Measurements from ENCODE around the gene LGALS7B. TPM values are rescaled to one million over a fixed set of nuclear protein-coding genes. Genes with fewer than 3 reads are reported as not detected.

LGALS7B gene
- total RNA-seq, result not detected
- not detected for polyA plus RNA-seq

- Mint-ChIP-seq H3K9me3 (no peaks in the 10 kb centered on the region), H3K36me3 (no peaks in the 10 kb centered on the region), H3K27me3 (peaks cover 4% of the 10 kb centered on the region), H3K27ac (peak within 1 kb of the TSS in 1 of 3 donors; percentile 83), H3K4me1 (peaks cover 0 to 5% (median 4%) of the 10 kb centered on the region in 4 donors), H3K4me3 (no peak within 1 kb of the TSS)
- no peak within 1 kb of the TSS for H3K4me3 ChIP-seq (ENCODE audit: low read depth, low read length)
- H3K36me3 ChIP-seq (ENCODE audit: control insufficient read depth, insufficient read depth, low read length), result no peaks in the 10 kb centered on the region
- no peak within 1 kb of the TSS for H3K27ac ChIP-seq (ENCODE audit: insufficient read depth, low read length, poor library complexity, severe bottlenecking)
- ATAC-seq (ENCODE audit: low read depth in 2 of 2) (no peak), DNase-seq (no peak)
- peaks cover 8% of the 10 kb centered on the region for H3K4me1 ChIP-seq (ENCODE audit: control insufficient read depth, insufficient read depth, low read length, poor library complexity, severe bottlenecking)
- no peaks in the 10 kb centered on the region for H3K9me3 ChIP-seq (ENCODE audit: control insufficient read depth in 2 of 2, low read length in 2 of 2)
- no peaks in the 10 kb centered on the region for H3K27me3 ChIP-seq (ENCODE audit: control insufficient read depth, insufficient read depth, low read length)
Measured at GRCh38 chr19:38788478-38789243, at the start of gene LGALS7B. LGALS7B (plus strand) TSS chr19:38789200; CDS start chr19:38789227, 27 bp downstream.

GRCh38 chr19:38739440-38740256 lies 49.4 kb upstream of the LGALS7B start:
- Histone ChIP-seq H3K4me3 (ENCODE audit: low read depth, low read length) (no peak overlapping the region), H3K4me1 (ENCODE audit: control insufficient read depth, insufficient read depth, low read length, poor library complexity, severe bottlenecking) (peaks cover 34% of the 10 kb centered on the region), H3K27ac (ENCODE audit: insufficient read depth, low read length, poor library complexity, severe bottlenecking) (no peak overlapping the region), H3K36me3 (ENCODE audit: control insufficient read depth, insufficient read depth, low read length) (no peaks in the 10 kb centered on the region), H3K27me3 (ENCODE audit: control insufficient read depth, insufficient read depth, low read length) (no peaks in the 10 kb centered on the region), H3K9me3 (ENCODE audit: control insufficient read depth in 2 of 2, low read length in 2 of 2) (no peaks in the 10 kb centered on the region)
- ATAC-seq (ENCODE audit: low read depth in 2 of 2) (no peak), DNase-seq (peak in 1 of 3 donors; percentile 55)
- no peaks in the 10 kb centered on the region for H3K27me3 Mint-ChIP-seq
- peak overlapping the region in 1 of 3 donors; percentile 32 for H3K27ac Mint-ChIP-seq
- peak overlapping the region in 3 of 4 donors; percentile 35 to 86 (median 46) for H3K4me3 Mint-ChIP-seq
- peaks cover 0 to 35% (median 13%) of the 10 kb centered on the region in 4 donors for H3K4me1 Mint-ChIP-seq
- no peaks in the 10 kb centered on the region for H3K36me3 Mint-ChIP-seq
- peaks cover 0 to 3% (median 0%) of the 10 kb centered on the region in 7 donors for H3K9me3 Mint-ChIP-seq

GRCh38 chr19:38740257-38740592 lies 48.8 kb upstream of the LGALS7B start:
- Histone ChIP-seq H3K27me3 (ENCODE audit: control insufficient read depth, insufficient read depth, low read length) (no peaks in the 10 kb centered on the region), H3K9me3 (ENCODE audit: control insufficient read depth in 2 of 2, low read length in 2 of 2) (no peaks in the 10 kb centered on the region), H3K4me3 (ENCODE audit: low read depth, low read length) (no peak overlapping the region), H3K27ac (ENCODE audit: insufficient read depth, low read length, poor library complexity, severe bottlenecking) (no peak overlapping the region), H3K4me1 (ENCODE audit: control insufficient read depth, insufficient read depth, low read length, poor library complexity, severe bottlenecking) (peaks cover 28% of the 10 kb centered on the region), H3K36me3 (ENCODE audit: control insufficient read depth, insufficient read depth, low read length) (no peaks in the 10 kb centered on the region)
- Mint-ChIP-seq H3K27me3 (no peaks in the 10 kb centered on the region), H3K4me1 (peaks cover 0 to 31% (median 9%) of the 10 kb centered on the region in 4 donors), H3K4me3 (peak overlapping the region in 2 of 4 donors; percentile 27 to 35), H3K36me3 (no peaks in the 10 kb centered on the region), H3K9me3 (peaks cover 0 to 3% (median 0%) of the 10 kb centered on the region in 7 donors), H3K27ac (no peak overlapping the region)
- DNase-seq, result no peak
- ATAC-seq (ENCODE audit: low read depth in 2 of 2), result no peak

- no peak for DNase-seq
- Histone ChIP-seq H3K36me3 (ENCODE audit: control insufficient read depth, insufficient read depth, low read length) (no peaks in the 10 kb centered on the region), H3K4me3 (ENCODE audit: low read depth, low read length) (no peak overlapping the region), H3K9me3 (ENCODE audit: control insufficient read depth in 2 of 2, low read length in 2 of 2) (no peaks in the 10 kb centered on the region), H3K27me3 (ENCODE audit: control insufficient read depth, insufficient read depth, low read length) (no peaks in the 10 kb centered on the region), H3K4me1 (ENCODE audit: control insufficient read depth, insufficient read depth, low read length, poor library complexity, severe bottlenecking) (peaks cover 26% of the 10 kb centered on the region), H3K27ac (ENCODE audit: insufficient read depth, low read length, poor library complexity, severe bottlenecking) (no peak overlapping the region)
- Mint-ChIP-seq H3K36me3 (no peaks in the 10 kb centered on the region), H3K27me3 (no peaks in the 10 kb centered on the region), H3K4me3 (peak overlapping the region in 1 of 4 donors; percentile 47), H3K9me3 (peaks cover 0 to 3% (median 0%) of the 10 kb centered on the region in 7 donors), H3K4me1 (peaks cover 0 to 29% (median 9%) of the 10 kb centered on the region in 4 donors), H3K27ac (no peak overlapping the region)
- no peak for ATAC-seq (ENCODE audit: low read depth in 2 of 2)
Measured at GRCh38 chr19:38740932-38741331, 48.1 kb upstream of the LGALS7B start.

- no peaks in the 10 kb centered on the region for H3K27me3 ChIP-seq (ENCODE audit: control insufficient read depth, insufficient read depth, low read length)
- peaks cover 19% of the 10 kb centered on the region for H3K4me1 ChIP-seq (ENCODE audit: control insufficient read depth, insufficient read depth, low read length, poor library complexity, severe bottlenecking)
- H3K36me3 Mint-ChIP-seq, result no peaks in the 10 kb centered on the region
- peaks cover 0 to 25% (median 8%) of the 10 kb centered on the region in 4 donors for H3K4me1 Mint-ChIP-seq
- no peak overlapping the region for H3K27ac Mint-ChIP-seq
- H3K4me3 ChIP-seq (ENCODE audit: low read depth, low read length), result no peak overlapping the region
- no peaks in the 10 kb centered on the region for H3K9me3 ChIP-seq (ENCODE audit: control insufficient read depth in 2 of 2, low read length in 2 of 2)
- H3K27me3 Mint-ChIP-seq, result no peaks in the 10 kb centered on the region
- no peak overlapping the region for H3K27ac ChIP-seq (ENCODE audit: insufficient read depth, low read length, poor library complexity, severe bottlenecking)
- no peaks in the 10 kb centered on the region for H3K36me3 ChIP-seq (ENCODE audit: control insufficient read depth, insufficient read depth, low read length)
- DNase-seq, result no peak
- H3K9me3 Mint-ChIP-seq, result peaks cover 0 to 2% (median 0%) of the 10 kb centered on the region in 7 donors
- ATAC-seq (ENCODE audit: low read depth in 2 of 2), result no peak
- no peak overlapping the region for H3K4me3 Mint-ChIP-seq
Measured at GRCh38 chr19:38741670-38742069, 47.3 kb upstream of the LGALS7B start.

- Mint-ChIP-seq H3K4me1 (peaks cover 0 to 25% (median 8%) of the 10 kb centered on the region in 4 donors), H3K27ac (no peak overlapping the region)
- peaks cover 13% of the 10 kb centered on the region for H3K4me1 ChIP-seq (ENCODE audit: control insufficient read depth, insufficient read depth, low read length, poor library complexity, severe bottlenecking)
Measured at GRCh38 chr19:38742296-38742695, 46.7 kb upstream of the LGALS7B start.

GRCh38 chr19:38742906-38743305 lies 46.1 kb upstream of the LGALS7B start:
- Mint-ChIP-seq H3K4me1 (peaks cover 0 to 20% (median 4%) of the 10 kb centered on the region in 4 donors), H3K27me3 (no peaks in the 10 kb centered on the region), H3K36me3 (no peaks in the 10 kb centered on the region), H3K9me3 (peaks cover 0 to 2% (median 0%) of the 10 kb centered on the region in 7 donors), H3K4me3 (no peak overlapping the region), H3K27ac (no peak overlapping the region)
- no peak for DNase-seq
- ATAC-seq (ENCODE audit: low read depth in 2 of 2), result no peak
- H3K4me3 ChIP-seq (ENCODE audit: low read depth, low read length), result no peak overlapping the region
- H3K36me3 ChIP-seq (ENCODE audit: control insufficient read depth, insufficient read depth, low read length), result no peaks in the 10 kb centered on the region
- no peaks in the 10 kb centered on the region for H3K9me3 ChIP-seq (ENCODE audit: control insufficient read depth in 2 of 2, low read length in 2 of 2)
- peaks cover 10% of the 10 kb centered on the region for H3K4me1 ChIP-seq (ENCODE audit: control insufficient read depth, insufficient read depth, low read length, poor library complexity, severe bottlenecking)
- H3K27me3 ChIP-seq (ENCODE audit: control insufficient read depth, insufficient read depth, low read length), result no peaks in the 10 kb centered on the region
- no peak overlapping the region for H3K27ac ChIP-seq (ENCODE audit: insufficient read depth, low read length, poor library complexity, severe bottlenecking)

More at GRCh38 chr19:38742296-38742695, 46.7 kb upstream of the LGALS7B start:
- Histone ChIP-seq H3K27ac (ENCODE audit: insufficient read depth, low read length, poor library complexity, severe bottlenecking) (no peak overlapping the region), H3K27me3 (ENCODE audit: control insufficient read depth, insufficient read depth, low read length) (no peaks in the 10 kb centered on the region), H3K36me3 (ENCODE audit: control insufficient read depth, insufficient read depth, low read length) (no peaks in the 10 kb centered on the region), H3K4me3 (ENCODE audit: low read depth, low read length) (no peak overlapping the region), H3K9me3 (ENCODE audit: control insufficient read depth in 2 of 2, low read length in 2 of 2) (no peaks in the 10 kb centered on the region)
- H3K9me3 Mint-ChIP-seq, result peaks cover 0 to 2% (median 0%) of the 10 kb centered on the region in 7 donors
- ATAC-seq (ENCODE audit: low read depth in 2 of 2) (no peak), DNase-seq (no peak)
- no peaks in the 10 kb centered on the region for H3K27me3 Mint-ChIP-seq
- H3K4me3 Mint-ChIP-seq, result no peak overlapping the region
- no peaks in the 10 kb centered on the region for H3K36me3 Mint-ChIP-seq

Measured in CD4-positive, CD25-positive, alpha-beta regulatory T cell (primary cell).